Lower leg skin (tissue), 4 donors: Measurements from ENCODE around the gene YBX3. TPM values are rescaled to one million over a fixed set of nuclear protein-coding genes. Genes with fewer than 3 reads are reported as not detected.

Source experiments
- DNase-seq, 2 donors: peaks; one replicate each; pipeline ENCODE4 v3.0.0-alpha.2; 2019; ENCODE audit warnings: low spot score in 2 of 2
- H3K4me3 ChIP-seq: fragments of 200-600 bp; sonication (generic); 2 replicates; pipeline ENCODE4 v1.5.1; 2017; ENCODE audit warnings: mild to moderate bottlenecking, low read depth; ENCODE audit not compliant: poor library complexity, severe bottlenecking
- CTCF ChIP-seq, 3 donors: fragments of 450-650 bp; IDR thresholded peaks; one replicate each; pipeline ENCODE4 v1.5.1; 2016; ENCODE audit warnings: antibody characterized with exemption in 3 of 3, mild to moderate bottlenecking in 3 of 3, moderate library complexity in 2 of 3
- POLR2A ChIP-seq, 2 donors: fragments of 450-650 bp; IDR thresholded peaks; one replicate each; pipeline ENCODE4 v1.6.1; 2016 to 2017; ENCODE audit warnings: antibody characterized with exemption in 2 of 2, mild to moderate bottlenecking in 1 of 2, moderate library complexity in 1 of 2
- WGBS, 2 donors: methylation state at CpG; one replicate each; pipeline ENCODE4 v1.1.5; 2018; 5-methylcytosine and 5-hydroxymethylcytosine counted together
- intact Hi-C: fragments of 100-400 bp; cut with DNase I; formaldehyde crosslinking; loops from one replicate; pipeline ENCODE4 v1.15.0; 2023; ENCODE audit warnings: low total_unique reads
- total RNA-seq, 4 donors: library from RNA; depleted of rRNA; stranded (reverse); fragments of >200 nt; gene quantifications; one replicate each; pipeline ENCODE4 v1.1.0, GENCODE V29; 2016

Gene YBX3
- total RNA-seq, 4 donors from 2014 or later = 544 to 987 (median 637) TPM

GRCh38 chr12:10721651-10722501 is 1.2 kb downstream of the YBX3 start:
- WGBS, 2 donors = 0 to 1% methylated on average over 26 of the region's 26 CpGs
- peak; percentile 96 to 99 for DNase-seq
- H3K4me3 ChIP-seq = peak overlapping the region; percentile 97
- TF ChIP-seq CTCF (IDR thresholded peaks at IDR 0.05) = no peak
- TF ChIP-seq POLR2A (IDR thresholded peaks at IDR 0.05) = no peak
- intact Hi-C loops = loop anchor here (10.0 kb wide), 1 partner anchor 2003 kb away; no protein-coding TSS in a partner anchor

GRCh38 chr12:10720974-10721650 is 2.0 kb downstream of the YBX3 start:
- no peak for DNase-seq
- intact Hi-C loops = loop anchor here (10.0 kb wide), 1 partner anchor 2004 kb away; no protein-coding TSS in a partner anchor
- H3K4me3 ChIP-seq = peak overlapping the region; percentile 97
- 11 to 13% methylated on average over 3 of the region's 3 CpGs for WGBS, 2 donors
- TF ChIP-seq CTCF (IDR thresholded peaks at IDR 0.05) (no peak), POLR2A (IDR thresholded peaks at IDR 0.05) (no peak)

- H3K4me3 ChIP-seq = no peak overlapping the region
- intact Hi-C loops = no loop called here
- peak in 1 of 2 donors; percentile 75 for DNase-seq
- WGBS, 2 donors = 41 to 46% methylated on average over 4 of the region's 4 CpGs
- TF ChIP-seq POLR2A (IDR thresholded peaks at IDR 0.05) (no peak), CTCF (IDR thresholded peaks at IDR 0.05) (no peak)
Measured at GRCh38 chr12:10719482-10719881, 3.6 kb downstream of the YBX3 start.

- no peak for DNase-seq
- no peak for TF ChIP-seq CTCF (IDR thresholded peaks at IDR 0.05)
- no peak for TF ChIP-seq POLR2A (IDR thresholded peaks at IDR 0.05)
- intact Hi-C loops = no loop called here
- WGBS, 2 donors = 23 to 34% methylated on average over 4 of the region's 4 CpGs
- no peak overlapping the region for H3K4me3 ChIP-seq
Measured at GRCh38 chr12:10718279-10718821, 4.8 kb downstream of the YBX3 start.

GRCh38 chr12:10717410-10717809 is 5.7 kb downstream of the YBX3 start:
- intact Hi-C loops = no loop called here
- H3K4me3 ChIP-seq = no peak overlapping the region

More at GRCh38 chr12:10717410-10717809, 5.7 kb downstream of the YBX3 start:
- TF ChIP-seq CTCF (IDR thresholded peaks at IDR 0.05) (no peak), POLR2A (IDR thresholded peaks at IDR 0.05) (no peak)
- 24 to 39% methylated on average over 2 of the region's 2 CpGs for WGBS, 2 donors
- no peak for DNase-seq
